HEK293T (cell line): ENCODE measurements around the gene PTPN12.

Source experiments
- ARNT ChIP-seq: fragments of 450-650 bp; IDR thresholded peaks from 2 replicates; pipeline ENCODE4 v1.6.1; 2017; ENCODE audit warnings: mild to moderate bottlenecking
- BHLHE40 ChIP-seq: fragments of 450-650 bp; IDR thresholded peaks from 2 replicates; pipeline ENCODE4 v1.6.1; 2016; ENCODE audit warnings: mild to moderate bottlenecking, moderate library complexity, borderline replicate concordance
- CTBP1 ChIP-seq: fragments of 450-650 bp; IDR thresholded peaks from 2 replicates; pipeline ENCODE4 v1.6.1; 2016; ENCODE audit warnings: borderline replicate concordance
- ELF4 ChIP-seq: fragments of 450-650 bp; IDR thresholded peaks from 2 replicates; pipeline ENCODE4 v1.6.1; 2017; ENCODE audit warnings: antibody characterized with exemption
- FOXA1 ChIP-seq: fragments of 450-650 bp; IDR thresholded peaks from 2 replicates; pipeline ENCODE4 v1.6.1; 2016; ENCODE audit warnings: mild to moderate bottlenecking
- FOXK2 ChIP-seq: fragments of 450-650 bp; IDR thresholded peaks from 2 replicates; pipeline ENCODE4 v1.6.1; 2016; ENCODE audit warnings: mild to moderate bottlenecking
- FOXM1 ChIP-seq: fragments of 450-650 bp; IDR thresholded peaks from 2 replicates; pipeline ENCODE4 v1.6.1; 2017; ENCODE audit warnings: mild to moderate bottlenecking, borderline replicate concordance
- HDGF ChIP-seq: fragments of 450-650 bp; IDR thresholded peaks from 2 replicates; pipeline ENCODE4 v1.6.1; 2017; ENCODE audit warnings: antibody characterized with exemption, borderline replicate concordance
- LEF1 ChIP-seq: fragments of 450-650 bp; IDR thresholded peaks from 2 replicates; pipeline ENCODE4 v1.6.1; 2017; ENCODE audit warnings: mild to moderate bottlenecking, borderline replicate concordance
- SP1 ChIP-seq: fragments of 450-650 bp; IDR thresholded peaks from 2 replicates; pipeline ENCODE4 v1.6.1; 2017
- SUZ12 ChIP-seq: fragments of 450-650 bp; IDR thresholded peaks from 2 replicates; pipeline ENCODE4 v1.6.1; 2016; ENCODE audit warnings: mild to moderate bottlenecking
- TARDBP ChIP-seq: fragments of 450-650 bp; IDR thresholded peaks from 2 replicates; pipeline ENCODE4 v1.6.1; 2016
- ZNF384 ChIP-seq: fragments of 450-650 bp; IDR thresholded peaks from 2 replicates; pipeline ENCODE4 v1.6.1; 2016

GRCh38 chr7:77504951-77505350 is 32.1 kb upstream of the PTPN12 start:
- no peak for TF ChIP-seq CTBP1
- no peak for TF ChIP-seq FOXK2
- no peak for TF ChIP-seq BHLHE40
- no peak for TF ChIP-seq ELF4
- TF ChIP-seq HDGF: no peak
- TF ChIP-seq FOXM1: no peak
- TF ChIP-seq SP1: no peak
- no peak for TF ChIP-seq ZNF384
- TF ChIP-seq SUZ12: no peak
- no peak for TF ChIP-seq ARNT
- TF ChIP-seq LEF1: no peak
- no peak for TF ChIP-seq FOXA1
- no peak for TF ChIP-seq TARDBP
